Spleen (tissue), 7 donors: ENCODE results near the gene FBXL20.

Source experiments
- CTCF ChIP-seq, 11 experiments: fragments of 200-600 bp in 7 of 11; fragments of 450-650 bp in 4 of 11; sonication (generic) in 4 of 11; IDR thresholded peaks in 8 of 11; conservative IDR thresholded peaks in 3 of 11; 1 replicate in 7 of 11; 2 replicates in 4 of 11; pipeline versions ENCODE4 v1.4.0 to v1.8.0; 2016 to 2021; ENCODE audit warnings: antibody characterized with exemption in 11 of 11, inconsistent platforms in 4 of 11, mild to moderate bottlenecking in 1 of 11
- POLR2A ChIP-seq, 3 donors: fragments of 450-650 bp; IDR thresholded peaks; one replicate each; pipeline ENCODE4 v1.5.1; 2017; ENCODE audit warnings: antibody characterized with exemption in 3 of 3, mild to moderate bottlenecking in 1 of 3
- POLR2AphosphoS5 ChIP-seq, 3 donors: sonication (generic); formaldehyde crosslinking; IDR thresholded peaks; one replicate each; pipeline ENCODE4 v1.5.1; 2017; ENCODE audit warnings: antibody characterized with exemption in 3 of 3
- donor health status: DM: no; HTN: no; CAD: no; lungs with moderate emphysema.
- donor health status: DM: no; HTN: no; CAD: no.
- donor health status: DM: no; HTN: no; CAD: no.

- TF ChIP-seq CTCF (IDR thresholded peaks at IDR 0.05 in 8 of 11, conservative IDR thresholded peaks at IDR 0.05 in 3 of 11) (peak in 4 of 11 experiments; percentile 13 to 25 (median 17)), POLR2A (IDR thresholded peaks at IDR 0.05) (no peak), POLR2AphosphoS5 (IDR thresholded peaks at IDR 0.05) (no peak)
Measured at GRCh38 chr17:39261286-39261685, 140.1 kb downstream of the FBXL20 start.
